Endometrial microvascular endothelial cells (primary cell): ENCODE data around the gene GTF2A1L. TPM values are rescaled to one million over a fixed set of nuclear protein-coding genes. Genes with fewer than 3 reads are reported as not detected.
"Not testable (repeated sequence)": the region's sequence is repeated elsewhere in the genome, so short reads cannot be mapped to it uniquely, and the experiment has no call there.

Experiments used
- in situ Hi-C: cut with HindIII; loops from 2 replicates; pipeline ENCODE4 v1.10.0; 2017; ENCODE audit warnings: low sequenced_read_pairs, low pct_unique_long_range_greater_than_20kb; ENCODE audit errors: inconsistent ontology term
- total RNA-seq: library from RNA; depleted of rRNA; stranded (reverse); fragments of >200 nt; gene quantifications from one replicate; pipeline ENCODE4 v1.2.3, GENCODE V29; 2015; ENCODE audit errors: inconsistent ontology term

The GTF2A1L gene
- total RNA-seq, 1 donor from 2014 or later: not detected

DNA sequence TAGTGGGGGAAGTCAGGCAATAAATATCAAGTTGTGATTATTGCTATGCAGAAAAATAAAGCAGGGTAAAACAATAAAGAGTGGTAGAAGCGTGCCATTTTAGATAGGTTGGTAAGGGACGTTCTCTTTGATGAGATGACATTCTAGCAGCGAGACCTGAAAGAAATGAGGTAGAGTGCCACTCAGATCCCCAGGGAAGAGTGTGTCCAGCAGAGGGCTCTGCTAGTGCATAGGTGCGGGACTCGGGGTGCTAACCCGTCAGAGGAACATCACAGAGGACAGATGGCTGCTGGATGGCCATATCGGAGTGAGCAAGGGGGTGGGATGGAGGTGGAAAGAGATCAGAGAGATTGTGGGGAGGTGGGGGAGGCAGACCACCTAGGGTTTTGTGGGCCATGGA lies 16.3 kb upstream of the GTF2A1L start:
- in situ Hi-C loops: no loop called here

DNA sequence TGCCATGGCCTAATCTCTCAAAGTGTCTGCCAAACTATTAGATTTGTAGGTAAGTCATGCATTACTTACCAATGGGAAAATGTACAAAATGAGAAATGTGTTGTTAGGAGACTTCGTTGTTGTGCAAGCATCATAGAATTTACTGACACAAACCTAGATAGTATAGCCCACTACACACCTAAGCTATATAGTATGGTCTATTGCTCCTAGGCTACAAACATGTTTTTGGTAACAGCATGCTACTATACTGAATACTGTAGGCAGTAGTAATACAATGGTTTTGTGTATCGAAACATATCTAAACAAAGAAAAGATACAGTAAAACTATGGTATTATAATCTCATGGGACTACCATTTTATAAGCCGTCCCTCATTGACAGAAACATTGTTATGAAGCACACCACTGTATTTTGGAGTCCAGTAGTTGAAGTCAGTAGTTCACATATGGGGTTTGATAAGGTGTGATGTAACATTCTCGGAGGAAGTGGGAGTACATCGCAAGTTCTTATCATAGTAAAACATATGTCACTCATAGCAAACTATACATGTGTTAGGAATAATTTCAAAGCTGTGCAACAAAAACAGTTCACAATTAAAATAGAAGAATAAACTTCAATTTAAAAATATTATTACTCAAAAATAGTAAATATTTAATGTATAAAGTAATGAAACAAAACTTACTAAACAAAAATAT lies 12.0 kb upstream of the GTF2A1L start:
- in situ Hi-C loops: no loop called here

DNA sequence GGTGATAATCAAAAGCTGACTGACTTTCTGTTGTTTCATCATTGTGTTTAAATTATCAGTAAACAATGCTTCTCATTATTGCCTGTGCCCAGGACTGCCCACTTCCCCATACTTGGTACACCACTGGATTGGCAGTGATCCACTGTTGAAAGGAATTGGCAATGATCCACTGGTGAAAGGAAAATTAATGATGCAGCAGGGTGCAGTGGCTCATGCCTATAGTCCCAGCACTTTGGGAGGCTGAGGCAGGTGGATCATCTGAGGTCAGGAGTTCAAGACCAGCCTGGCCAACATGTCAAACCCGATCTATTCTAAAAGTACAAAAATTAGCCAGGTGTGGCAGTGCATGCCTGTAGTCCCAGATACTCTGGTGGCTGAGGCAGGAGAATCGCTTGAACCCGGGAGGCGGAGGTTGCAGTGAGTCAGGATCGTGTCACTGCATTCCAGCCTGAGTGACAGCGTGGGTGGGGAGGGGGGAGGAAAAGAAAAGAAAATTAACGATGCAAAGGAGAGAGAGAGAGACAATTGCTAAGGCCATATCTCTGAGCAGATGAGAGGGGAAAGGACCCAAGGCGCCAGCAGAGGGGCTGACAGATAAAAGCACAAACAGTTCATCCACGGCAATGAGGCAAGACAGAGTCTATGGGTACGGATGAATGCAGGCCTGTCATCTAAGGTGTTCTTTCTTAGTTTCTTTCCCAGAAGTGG lies 10.2 kb upstream of the GTF2A1L start:
- in situ Hi-C loops: no loop called here

DNA sequence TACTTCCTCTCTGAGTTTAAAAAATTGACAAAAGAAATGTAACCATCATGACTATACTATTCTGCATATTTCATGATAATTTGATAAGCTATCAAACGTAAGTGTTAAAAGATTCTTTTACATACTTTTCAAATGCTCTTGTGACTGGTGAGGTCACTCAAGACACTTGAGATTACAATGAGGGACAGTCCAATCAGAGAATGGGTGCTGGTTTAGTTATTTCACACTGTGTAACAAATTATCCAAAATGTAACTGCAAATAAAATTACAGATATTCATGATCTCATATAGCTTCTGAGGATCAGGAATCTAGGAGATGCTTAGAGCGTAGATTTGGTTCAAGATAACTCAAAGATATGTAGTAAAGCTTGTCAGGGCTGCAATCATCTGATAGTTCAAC lies 4.4 kb upstream of the GTF2A1L start:
- in situ Hi-C loops: no loop called here

DNA sequence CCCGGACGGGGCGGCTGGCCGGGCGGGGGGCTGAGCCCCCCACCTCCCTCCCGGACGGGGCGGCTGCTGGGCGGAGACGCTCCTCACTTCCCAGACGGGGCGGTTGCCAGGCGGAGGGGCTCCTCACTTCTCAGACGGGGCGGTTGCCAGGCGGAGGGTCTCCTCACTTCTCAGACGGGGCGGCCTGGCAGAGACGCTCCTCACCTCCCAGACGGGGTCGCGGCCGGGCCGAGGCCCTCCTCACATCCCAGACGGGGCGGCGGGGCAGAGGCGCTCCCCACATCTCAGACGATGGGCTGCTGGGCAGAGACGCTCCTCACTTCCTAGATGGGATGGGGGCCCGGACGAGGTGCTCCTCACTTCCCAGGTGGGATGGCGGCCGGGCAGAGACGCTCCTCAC lies 3.1 kb upstream of the GTF2A1L start:
- in situ Hi-C loops: not testable (repeated sequence)

DNA sequence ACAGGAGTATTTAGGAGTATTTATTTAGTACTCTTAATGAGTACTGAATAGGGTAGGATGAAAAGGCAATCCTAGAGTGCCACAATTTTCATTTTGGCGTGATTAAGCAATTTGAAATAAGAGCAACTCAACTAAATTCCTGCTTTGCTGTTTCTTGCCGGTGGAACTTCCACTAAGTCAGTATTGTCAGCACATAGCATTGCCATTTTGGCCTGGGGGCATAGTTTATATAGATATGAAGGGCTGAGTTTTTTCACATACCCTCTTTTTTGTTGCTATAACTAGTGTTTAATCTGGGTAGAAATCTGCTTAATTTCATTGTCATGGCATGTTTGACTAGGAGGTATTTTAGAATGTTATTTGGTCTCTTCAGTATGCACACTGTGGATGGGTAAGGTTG lies 1.9 kb downstream of the GTF2A1L start:
- in situ Hi-C loops: no loop called here

DNA sequence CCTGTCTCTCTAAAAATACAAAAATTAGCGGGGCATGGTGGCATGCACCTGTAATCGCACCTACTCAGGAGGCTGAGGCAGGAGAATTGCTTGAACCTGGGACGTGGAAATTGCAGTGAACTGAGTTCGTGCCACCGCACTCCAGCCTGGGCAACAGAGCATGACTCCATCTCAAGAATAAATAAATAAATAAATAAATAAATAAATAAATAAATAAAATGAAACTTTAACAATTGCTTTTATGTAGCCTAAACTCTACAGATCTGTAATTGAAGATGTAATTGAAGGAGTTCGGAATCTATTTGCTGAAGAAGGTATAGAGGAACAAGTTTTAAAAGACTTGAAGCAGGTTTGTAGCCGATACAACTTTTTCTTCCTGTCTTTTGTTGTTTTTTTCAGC lies 2.9 kb downstream of the GTF2A1L start:
- in situ Hi-C loops: no loop called here

DNA sequence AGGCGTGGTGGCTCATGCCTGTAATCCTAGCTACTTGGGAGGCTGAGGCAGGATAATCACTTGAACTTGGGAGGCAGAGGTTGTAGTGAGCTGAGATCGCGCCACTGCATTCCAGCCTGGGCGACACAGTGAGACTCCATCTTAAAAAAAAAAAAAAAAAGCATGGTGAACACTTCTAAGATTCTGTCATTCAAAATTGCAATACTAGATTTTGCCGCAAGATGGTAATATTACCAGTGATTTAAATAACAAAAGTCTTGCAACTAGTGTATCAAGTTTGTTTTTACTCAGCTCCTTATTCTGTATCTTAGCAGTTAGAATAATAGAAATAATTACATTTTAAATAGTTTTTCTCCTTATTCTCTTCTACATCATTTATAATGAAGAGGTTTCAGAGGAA lies 5.0 kb downstream of the GTF2A1L start:
- in situ Hi-C loops: not testable (repeated sequence)

DNA sequence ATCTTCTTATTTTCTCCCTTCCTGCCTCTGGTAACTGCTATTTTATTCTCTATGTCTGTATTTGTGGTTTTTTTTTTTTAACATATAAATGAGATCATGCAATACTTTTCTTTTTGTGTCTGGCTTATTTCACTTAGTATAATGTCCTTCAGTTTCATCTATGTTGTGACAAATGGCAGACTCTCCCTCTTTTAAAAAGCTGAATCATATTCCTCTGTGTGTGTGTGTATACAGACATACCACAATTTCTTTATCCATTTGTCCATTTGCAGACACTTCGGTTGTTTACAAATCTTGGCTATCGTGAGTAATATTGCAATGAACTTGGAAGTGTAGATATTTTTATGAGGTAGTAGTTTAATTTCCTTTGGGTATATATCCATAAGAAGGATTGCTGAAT lies 7.0 kb downstream of the GTF2A1L start:
- in situ Hi-C loops: no loop called here

DNA sequence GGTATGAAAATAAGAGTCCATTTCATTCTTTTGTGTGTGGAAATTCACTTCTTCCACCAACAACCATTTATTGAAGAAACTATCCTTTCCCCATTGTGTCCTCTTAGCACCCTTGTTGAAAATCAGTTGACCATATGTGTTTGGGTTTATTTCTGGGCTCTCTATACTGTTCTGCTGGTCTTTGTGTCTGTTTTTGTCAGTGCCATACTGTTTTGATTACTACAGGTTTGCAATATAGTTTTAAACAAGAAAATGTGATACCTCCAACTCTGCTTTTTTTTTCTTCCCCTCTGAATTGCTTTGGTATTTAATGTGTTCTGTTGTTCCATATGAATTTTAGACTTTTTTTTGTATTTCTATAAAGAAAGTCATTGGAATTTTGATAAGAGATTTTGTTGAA lies 8.4 kb downstream of the GTF2A1L start:
- in situ Hi-C loops: no loop called here

DNA sequence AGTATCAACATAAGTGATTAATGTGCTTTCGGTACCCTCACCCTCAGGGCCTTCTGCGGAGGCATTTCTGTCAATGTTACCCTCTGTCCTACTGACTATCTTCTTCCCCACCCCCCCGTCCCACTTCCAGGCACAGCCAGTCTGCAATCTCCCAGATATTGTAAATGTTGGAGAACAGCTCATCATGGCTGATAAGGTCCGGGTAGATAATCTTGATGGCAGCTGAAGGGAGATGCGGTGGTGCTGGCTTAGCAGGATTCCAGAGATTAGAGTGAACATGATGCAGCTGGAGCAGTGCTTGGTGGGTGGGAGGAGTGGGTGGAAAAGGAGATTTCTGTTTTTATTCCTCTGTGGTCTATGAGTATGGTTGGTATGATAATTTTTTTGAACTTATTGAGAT lies 15.5 kb downstream of the GTF2A1L start:
- in situ Hi-C loops: no loop called here

DNA sequence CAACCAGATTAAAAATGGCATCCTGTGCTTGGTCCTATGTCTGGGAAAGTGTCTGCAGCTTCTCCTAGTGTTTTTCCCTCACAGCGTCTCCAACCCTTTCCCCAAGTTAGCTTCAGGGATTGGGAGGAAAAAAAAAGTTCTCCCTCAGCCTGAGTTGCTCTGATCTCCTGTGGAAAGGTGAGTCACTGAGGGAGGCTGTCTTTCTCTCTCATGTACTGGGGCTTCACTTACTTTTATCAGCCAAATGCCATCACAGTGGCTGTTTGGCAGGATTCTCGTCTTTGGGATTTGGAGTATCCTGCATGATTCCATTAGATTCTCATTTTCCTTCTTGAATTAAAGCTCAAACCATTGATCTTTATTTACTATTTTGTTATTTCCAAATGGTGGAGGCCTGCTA lies 18.1 kb downstream of the GTF2A1L start:
- in situ Hi-C loops: no loop called here

DNA sequence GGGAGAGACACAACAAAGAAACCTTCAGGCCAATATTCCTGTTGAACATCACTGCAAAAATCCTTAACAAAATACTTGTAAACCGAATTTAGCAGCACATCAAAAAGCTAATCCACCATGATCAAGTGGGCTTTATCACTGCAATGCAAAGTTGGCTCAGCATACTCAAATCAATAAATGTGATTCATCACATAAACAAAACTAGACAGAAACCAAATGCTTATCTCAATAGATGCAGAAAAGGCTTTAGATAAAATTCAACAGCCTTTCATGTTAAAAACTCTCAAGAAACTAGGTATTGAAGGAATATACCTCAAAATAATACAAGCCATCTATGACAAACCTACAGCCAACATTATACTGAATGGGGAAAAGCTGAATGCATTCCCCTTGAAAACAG lies 20.6 kb downstream of the GTF2A1L start:
- in situ Hi-C loops: no loop called here

DNA sequence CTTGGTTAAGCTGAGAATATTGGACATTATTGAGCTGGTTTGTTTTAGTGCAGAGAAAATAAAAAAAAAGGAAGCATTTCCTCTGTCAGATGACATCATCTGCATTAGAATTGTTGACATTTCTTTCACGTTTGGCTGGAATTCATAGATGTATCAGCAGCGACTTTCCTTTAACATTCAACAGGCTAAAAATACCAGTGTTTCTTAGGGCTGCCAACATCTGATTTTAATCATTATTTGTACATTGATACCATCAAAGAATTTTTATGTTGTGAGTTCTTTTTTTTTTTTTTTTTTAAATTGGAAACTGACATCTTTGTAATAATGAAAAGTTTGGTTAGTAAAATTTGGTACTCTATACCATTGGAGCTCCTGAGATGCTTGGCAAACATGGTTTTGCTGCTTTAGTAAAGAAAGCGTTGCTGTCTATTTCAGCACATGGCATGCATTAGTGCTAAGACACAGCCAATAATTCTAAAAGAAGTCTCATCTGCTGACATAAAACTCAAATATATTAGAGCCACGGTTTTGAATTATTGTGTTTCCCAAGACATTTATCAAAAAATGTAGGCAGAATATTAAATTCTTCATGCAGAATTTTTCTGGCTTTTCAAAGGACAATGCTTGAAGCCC lies 33.6 kb downstream of the GTF2A1L start:
- in situ Hi-C loops: no loop called here

DNA sequence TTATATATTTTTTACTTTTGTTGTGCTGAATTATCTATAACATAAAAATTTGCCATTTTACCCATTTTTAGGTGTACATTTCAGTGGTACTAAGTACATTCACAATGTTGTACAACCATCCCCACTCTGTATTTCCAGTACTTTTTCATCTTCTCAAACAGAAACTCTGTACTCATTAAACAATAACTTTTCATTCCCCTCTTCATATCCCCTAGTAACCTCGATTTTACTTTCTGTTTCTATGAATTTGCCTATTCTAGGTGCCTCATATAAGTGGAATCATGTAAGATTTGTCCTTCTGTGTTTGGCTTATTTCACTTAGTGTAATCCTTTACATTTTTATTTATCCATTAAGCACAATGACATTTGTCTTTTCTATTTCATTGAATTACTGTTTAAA lies 51.3 kb downstream of the GTF2A1L start:
- in situ Hi-C loops: no loop called here

DNA sequence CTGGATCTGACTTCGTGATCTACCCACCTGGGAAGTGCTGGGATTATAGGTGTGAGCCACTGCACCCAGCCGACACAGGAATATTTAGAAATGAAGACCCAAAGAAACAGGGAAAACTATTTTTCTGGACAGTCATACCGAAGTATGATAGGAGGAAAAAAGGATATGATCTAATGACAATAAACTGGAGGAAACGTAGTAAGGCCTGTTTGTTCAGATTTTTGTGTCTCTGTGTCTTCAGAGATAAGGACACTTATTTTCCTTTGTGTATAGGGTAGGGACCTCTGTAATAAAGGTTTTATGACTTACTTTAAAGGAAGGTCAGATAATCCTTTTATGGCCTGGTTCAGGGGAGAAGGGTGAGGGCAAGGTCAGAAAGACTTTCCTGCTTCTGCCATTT lies 55.9 kb downstream of the GTF2A1L start:
- in situ Hi-C loops: no loop called here

DNA sequence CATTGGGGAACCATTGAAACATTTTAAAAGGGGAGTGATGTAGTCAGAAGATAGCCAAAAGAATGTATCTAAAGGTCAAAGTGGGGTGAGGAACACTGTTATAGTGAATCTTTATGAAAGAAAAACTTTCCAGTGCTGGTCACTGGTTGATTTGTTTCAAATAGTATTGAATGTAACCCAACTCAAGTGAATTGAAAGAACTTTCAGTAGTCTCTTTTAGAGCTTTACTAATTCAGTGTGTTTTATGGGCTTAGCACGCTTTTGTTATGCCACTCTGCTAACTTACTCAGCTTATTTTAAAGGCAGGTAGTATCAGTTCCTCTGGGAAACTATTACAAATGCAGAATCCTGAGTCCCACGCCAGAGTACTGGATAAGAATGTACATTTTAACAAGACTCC lies 57.3 kb downstream of the GTF2A1L start:
- in situ Hi-C loops: no loop called here

DNA sequence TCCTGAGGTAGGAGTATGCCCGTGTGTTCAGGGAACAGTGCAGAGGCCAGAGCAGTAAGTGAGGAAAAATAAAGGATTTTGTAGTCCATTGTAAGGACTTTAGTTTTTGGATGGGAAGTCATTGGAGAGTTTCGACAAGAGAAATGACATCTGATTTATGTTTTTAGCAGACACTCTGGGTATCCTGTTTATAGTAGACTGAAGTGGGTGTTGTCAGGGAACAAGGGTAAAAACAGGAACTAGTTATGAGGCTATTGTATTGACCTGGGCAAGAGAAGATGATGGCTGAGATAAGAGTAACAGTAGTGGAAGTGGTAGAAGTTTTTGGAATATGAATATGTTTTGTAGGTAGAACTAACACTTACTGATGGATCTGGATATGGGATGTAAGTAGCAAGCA lies 59.8 kb downstream of the GTF2A1L start:
- in situ Hi-C loops: no loop called here

DNA sequence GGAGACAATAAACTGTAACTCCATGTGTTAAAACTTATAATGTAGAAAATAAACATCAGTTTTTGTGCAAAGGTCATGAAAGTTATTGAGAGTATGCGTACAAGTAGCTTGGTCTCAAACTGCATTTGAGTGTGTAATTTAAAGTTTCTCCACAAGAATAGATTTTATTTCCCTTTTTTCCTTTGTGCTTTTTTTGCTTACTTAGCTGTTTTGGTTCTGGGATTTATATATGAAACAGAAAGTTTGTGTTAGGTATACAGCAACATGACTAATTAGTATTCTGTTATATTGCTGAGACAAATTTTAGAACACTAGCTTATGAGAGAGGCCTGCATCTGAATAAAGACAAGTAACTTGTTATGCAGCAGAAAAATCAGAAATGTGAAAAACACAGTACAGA lies 67.5 kb downstream of the GTF2A1L start:
- in situ Hi-C loops: no loop called here

DNA sequence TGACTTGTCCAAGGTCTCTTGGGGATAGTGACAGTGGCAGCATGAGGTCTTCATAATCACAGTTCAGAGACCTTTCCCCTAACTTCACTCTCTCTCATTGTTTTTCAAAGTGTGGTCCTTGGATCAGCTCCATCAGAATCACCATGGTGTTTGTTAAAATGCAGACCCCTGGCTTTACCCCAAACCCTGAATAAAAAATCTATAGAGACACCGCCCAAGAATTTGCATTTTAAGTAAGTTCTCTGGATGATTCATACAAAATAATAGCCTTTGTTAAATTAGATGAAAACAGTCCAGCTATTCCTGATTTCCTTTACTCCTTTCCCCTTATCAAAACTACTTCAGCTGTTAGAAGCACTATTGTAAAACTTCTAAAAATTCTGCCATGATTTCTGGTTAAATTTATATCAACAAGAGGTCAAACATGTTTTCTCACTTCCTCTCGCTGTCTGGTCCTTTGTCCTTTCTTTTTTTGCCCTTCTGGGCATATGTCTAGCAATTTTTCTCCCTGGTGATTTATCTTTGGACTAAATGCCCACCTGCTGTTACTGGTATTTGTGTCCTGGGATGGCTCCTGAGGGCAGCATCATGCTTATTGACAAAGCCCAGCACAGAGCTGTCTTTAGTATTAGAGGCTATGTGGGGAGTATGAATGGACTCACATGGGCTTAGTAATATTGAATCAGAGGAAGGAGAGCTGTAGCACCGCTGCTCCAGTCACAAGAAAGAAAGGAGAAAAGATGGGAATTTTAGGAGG lies 74.5 kb downstream of the GTF2A1L start:
- in situ Hi-C loops: no loop called here
